ENCODE data around the gene ETV3L. TPM values are rescaled to one million over a fixed set of nuclear protein-coding genes. Genes with fewer than 3 reads are reported as not detected.

The ETV3L gene
- total RNA-seq, 1 experiment from 2014 or later, result not detected

DNA sequence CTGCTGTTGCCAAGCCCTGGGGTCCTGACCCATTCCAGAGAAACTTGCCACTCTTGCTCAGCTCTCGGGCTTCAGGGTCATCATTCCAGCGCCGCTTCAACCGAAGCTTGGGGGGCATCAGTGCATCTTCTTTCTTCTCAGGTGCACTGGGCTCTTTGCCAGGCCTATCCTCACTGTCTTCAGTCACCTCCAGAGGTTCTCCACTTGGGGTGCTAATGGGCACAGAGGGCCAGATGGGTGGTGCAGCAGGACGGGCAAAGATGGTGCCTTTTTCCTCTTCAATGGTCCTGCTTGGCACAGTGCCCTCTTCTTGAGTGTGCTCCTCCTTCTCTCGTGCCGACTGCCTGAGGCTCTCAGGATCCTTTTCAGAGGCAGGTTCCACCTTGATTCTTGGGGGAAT, 25.2 kb upstream of the ETV3L start:
- Histone ChIP-seq H4K20me1 (ENCODE audit: insufficient read depth) (no peaks in the 10 kb centered on the region; the same call in 1 of the 2 replicates), H3K4me3 (replicated peaks in 1 of 2; ENCODE audit: low read depth in 1 of 2, low read length in 2 of 2) (no peak overlapping the region), H3K27me3 (ENCODE audit: insufficient read depth, low read length) (no peaks in the 10 kb centered on the region), H3K9ac (ENCODE audit: low read length) (no peak overlapping the region), H3K36me3 (ENCODE audit: control insufficient read depth in 1 of 2, insufficient read depth in 2 of 2, low read length in 2 of 2) (peaks cover 28 to 32% of the 10 kb centered on the region in 2 experiments; a peak in 3 of 4 replicates), H3K4me1 (ENCODE audit: control insufficient read depth in 1 of 2, insufficient read depth in 2 of 2, low read length in 2 of 2) (no peaks in the 10 kb centered on the region), H2AFZ (ENCODE audit: low read depth, low read length, poor library complexity, severe bottlenecking) (no peak overlapping the region), H3K79me2 (ENCODE audit: insufficient read depth, low read length) (no peaks in the 10 kb centered on the region; the same call in 1 of the 2 replicates), H3K27ac (ENCODE audit: low read depth, low read length) (no peak overlapping the region), H3K9me2 (ENCODE audit: insufficient read depth) (no peaks in the 10 kb centered on the region), H3K9me3 (ENCODE audit: control insufficient read depth in 1 of 2, insufficient read depth in 1 of 2, low read depth in 1 of 2, low read length in 2 of 2) (no peaks in the 10 kb centered on the region), H3K4me2 (ENCODE audit: low read length) (no peak overlapping the region)
- ATAC-seq, result peak; percentile 50; the same call in 1 of the 2 replicates
- RAD21 ChIA-PET (ENCODE audit: low non-redundant PET in 1 of 2, low total read pairs in 2 of 2, uncharacterized antibody in 2 of 2, unreplicated experiment in 2 of 2), result no interaction called here
- CTCF ChIA-PET, result no interaction called here
- POLR2A ChIA-PET, result no interaction called here
- BruUV-seq (replicated peaks), result no TSS peak
- no peak for TF ChIP-seq CBX3 (IDR thresholded peaks at IDR 0.05; ENCODE audit: low read depth)
- no peak for TF ChIP-seq ELF1 (IDR thresholded peaks at IDR 0.05; ENCODE audit: borderline replicate concordance, low read depth)
- no peak for TF ChIP-seq POLR2AphosphoS5 (IDR thresholded peaks at IDR 0.05; ENCODE audit: low read depth, low read length)
- TF ChIP-seq, protein P1, sequence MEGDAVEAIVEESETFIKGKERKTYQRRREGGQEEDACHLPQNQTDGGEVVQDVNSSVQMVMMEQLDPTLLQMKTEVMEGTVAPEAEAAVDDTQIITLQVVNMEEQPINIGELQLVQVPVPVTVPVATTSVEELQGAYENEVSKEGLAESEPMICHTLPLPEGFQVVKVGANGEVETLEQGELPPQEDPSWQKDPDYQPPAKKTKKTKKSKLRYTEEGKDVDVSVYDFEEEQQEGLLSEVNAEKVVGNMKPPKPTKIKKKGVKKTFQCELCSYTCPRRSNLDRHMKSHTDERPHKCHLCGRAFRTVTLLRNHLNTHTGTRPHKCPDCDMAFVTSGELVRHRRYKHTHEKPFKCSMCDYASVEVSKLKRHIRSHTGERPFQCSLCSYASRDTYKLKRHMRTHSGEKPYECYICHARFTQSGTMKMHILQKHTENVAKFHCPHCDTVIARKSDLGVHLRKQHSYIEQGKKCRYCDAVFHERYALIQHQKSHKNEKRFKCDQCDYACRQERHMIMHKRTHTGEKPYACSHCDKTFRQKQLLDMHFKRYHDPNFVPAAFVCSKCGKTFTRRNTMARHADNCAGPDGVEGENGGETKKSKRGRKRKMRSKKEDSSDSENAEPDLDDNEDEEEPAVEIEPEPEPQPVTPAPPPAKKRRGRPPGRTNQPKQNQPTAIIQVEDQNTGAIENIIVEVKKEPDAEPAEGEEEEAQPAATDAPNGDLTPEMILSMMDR (IDR thresholded peaks at IDR 0.05 in 2 of 3, conservative IDR thresholded peaks at IDR 0.05 in 1 of 3; ENCODE audit: borderline replicate concordance in 1 of 3, insufficient read depth in 1 of 3, low read depth in 2 of 3, low read length in 2 of 3), result peak in 2 of 3 experiments; percentile 24 to 35; a peak in 3 of 6 replicates
- DNase-seq (ENCODE audit: low read depth, low spot score), result no peak
- intact Hi-C loops (cut with micrococcal nuclease), result no loop called here

DNA sequence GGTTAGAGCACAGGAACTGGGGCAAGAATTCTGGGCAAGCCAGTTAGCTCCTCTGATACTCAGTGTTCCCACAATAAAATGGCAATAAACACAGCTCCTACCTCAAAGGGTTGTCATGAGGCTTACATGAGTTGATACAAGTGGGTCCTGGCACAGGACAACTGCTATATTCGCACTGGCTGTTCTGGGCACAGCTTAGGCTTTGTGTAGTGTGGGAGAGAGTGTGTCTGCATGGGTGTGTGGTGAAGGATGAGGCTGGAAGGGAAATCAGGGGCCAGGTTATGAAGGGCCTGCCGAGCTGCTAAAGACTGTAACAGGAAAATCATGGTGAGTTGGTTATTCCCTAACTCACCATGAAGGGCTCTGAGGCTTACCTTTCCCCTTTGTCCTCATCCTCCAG, 19.8 kb upstream of the ETV3L start:
- CTCF ChIA-PET, result no interaction called here
- intact Hi-C loops (cut with micrococcal nuclease), result no loop called here
- POLR2A ChIA-PET, result no interaction called here
- no peak overlapping the region for H3K27ac ChIP-seq (ENCODE audit: low read depth, low read length)
- no peaks in the 10 kb centered on the region for H3K4me1 ChIP-seq (ENCODE audit: control insufficient read depth in 1 of 2, insufficient read depth in 2 of 2, low read length in 2 of 2)
- H3K36me3 ChIP-seq (ENCODE audit: control insufficient read depth in 1 of 2, insufficient read depth in 2 of 2, low read length in 2 of 2), result peaks cover 6 to 10% of the 10 kb centered on the region in 2 experiments; a peak in 1 of 4 replicates
- RAD21 ChIA-PET (ENCODE audit: low non-redundant PET in 1 of 2, low total read pairs in 2 of 2, uncharacterized antibody in 2 of 2, unreplicated experiment in 2 of 2), result no interaction called here
- no peaks in the 10 kb centered on the region for H3K9me3 ChIP-seq (ENCODE audit: control insufficient read depth in 1 of 2, insufficient read depth in 1 of 2, low read depth in 1 of 2, low read length in 2 of 2)
- no peaks in the 10 kb centered on the region for H3K9me2 ChIP-seq (ENCODE audit: insufficient read depth)
- H4K20me1 ChIP-seq (ENCODE audit: insufficient read depth), result no peaks in the 10 kb centered on the region; the same call in 1 of the 2 replicates
- no peaks in the 10 kb centered on the region; the same call in 1 of the 2 replicates for H3K79me2 ChIP-seq (ENCODE audit: insufficient read depth, low read length)
- H3K4me3 ChIP-seq (replicated peaks in 1 of 2; ENCODE audit: low read depth in 1 of 2, low read length in 2 of 2), result no peak overlapping the region
- no TSS peak for BruUV-seq (replicated peaks)
- ATAC-seq, result no peak
- no peak for DNase-seq (ENCODE audit: low read depth, low spot score)
- H3K9ac ChIP-seq (ENCODE audit: low read length), result no peak overlapping the region
- H3K4me2 ChIP-seq (ENCODE audit: low read length), result no peak overlapping the region
- no peak overlapping the region for H2AFZ ChIP-seq (ENCODE audit: low read depth, low read length, poor library complexity, severe bottlenecking)
- peaks cover 2% of the 10 kb centered on the region; the same call in 1 of the 2 replicates for H3K27me3 ChIP-seq (ENCODE audit: insufficient read depth, low read length)
- TF ChIP-seq CEBPB (IDR thresholded peaks at IDR 0.05; ENCODE audit: low read depth) (no peak), SIN3A (IDR thresholded peaks at IDR 0.05; ENCODE audit: low read depth) (no peak), FOSL1 (IDR thresholded peaks at IDR 0.05; ENCODE audit: low read depth) (no peak), ZNF274 (IDR thresholded peaks at IDR 0.05; ENCODE audit: low read depth, low read length) (no peak), TCF7L2 (IDR thresholded peaks at IDR 0.05; ENCODE audit: borderline replicate concordance, extremely low read depth, insufficient read depth, insufficient read length) (no peak), POLR2AphosphoS5 (IDR thresholded peaks at IDR 0.05; ENCODE audit: low read depth, low read length) (no peak)
- TF ChIP-seq, protein P2, sequence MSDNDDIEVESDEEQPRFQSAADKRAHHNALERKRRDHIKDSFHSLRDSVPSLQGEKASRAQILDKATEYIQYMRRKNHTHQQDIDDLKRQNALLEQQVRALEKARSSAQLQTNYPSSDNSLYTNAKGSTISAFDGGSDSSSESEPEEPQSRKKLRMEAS (IDR thresholded peaks at IDR 0.05), result no peak
- TF ChIP-seq, protein P3, sequence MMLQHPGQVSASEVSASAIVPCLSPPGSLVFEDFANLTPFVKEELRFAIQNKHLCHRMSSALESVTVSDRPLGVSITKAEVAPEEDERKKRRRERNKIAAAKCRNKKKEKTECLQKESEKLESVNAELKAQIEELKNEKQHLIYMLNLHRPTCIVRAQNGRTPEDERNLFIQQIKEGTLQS (IDR thresholded peaks at IDR 0.05), result no peak
- TF ChIP-seq, protein P4, sequence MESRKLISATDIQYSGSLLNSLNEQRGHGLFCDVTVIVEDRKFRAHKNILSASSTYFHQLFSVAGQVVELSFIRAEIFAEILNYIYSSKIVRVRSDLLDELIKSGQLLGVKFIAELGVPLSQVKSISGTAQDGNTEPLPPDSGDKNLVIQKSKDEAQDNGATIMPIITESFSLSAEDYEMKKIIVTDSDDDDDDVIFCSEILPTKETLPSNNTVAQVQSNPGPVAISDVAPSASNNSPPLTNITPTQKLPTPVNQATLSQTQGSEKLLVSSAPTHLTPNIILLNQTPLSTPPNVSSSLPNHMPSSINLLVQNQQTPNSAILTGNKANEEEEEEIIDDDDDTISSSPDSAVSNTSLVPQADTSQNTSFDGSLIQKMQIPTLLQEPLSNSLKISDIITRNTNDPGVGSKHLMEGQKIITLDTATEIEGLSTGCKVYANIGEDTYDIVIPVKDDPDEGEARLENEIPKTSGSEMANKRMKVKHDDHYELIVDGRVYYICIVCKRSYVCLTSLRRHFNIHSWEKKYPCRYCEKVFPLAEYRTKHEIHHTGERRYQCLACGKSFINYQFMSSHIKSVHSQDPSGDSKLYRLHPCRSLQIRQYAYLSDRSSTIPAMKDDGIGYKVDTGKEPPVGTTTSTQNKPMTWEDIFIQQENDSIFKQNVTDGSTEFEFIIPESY (IDR thresholded peaks at IDR 0.05; ENCODE audit: extremely low read depth, insufficient replicate concordance, low read length), result no peak
- TF ChIP-seq, protein P1 (IDR thresholded peaks at IDR 0.05 in 2 of 3, conservative IDR thresholded peaks at IDR 0.05 in 1 of 3; ENCODE audit: borderline replicate concordance in 1 of 3, insufficient read depth in 1 of 3, low read depth in 2 of 3, low read length in 2 of 3), result no peak

Measured in HCT116 (cell line).